ENCODE data around the gene OTUD7B. TPM values are rescaled to one million over a fixed set of nuclear protein-coding genes. Genes with fewer than 3 reads are reported as not detected.

Gene OTUD7B
- total and polyA plus RNA-seq, 9 of the 15 experiments (the other 6 are each of a cell fraction or from before 2014, with no cell fraction given): 0.96 to 18.8 (median 7.4) TPM

DNA sequence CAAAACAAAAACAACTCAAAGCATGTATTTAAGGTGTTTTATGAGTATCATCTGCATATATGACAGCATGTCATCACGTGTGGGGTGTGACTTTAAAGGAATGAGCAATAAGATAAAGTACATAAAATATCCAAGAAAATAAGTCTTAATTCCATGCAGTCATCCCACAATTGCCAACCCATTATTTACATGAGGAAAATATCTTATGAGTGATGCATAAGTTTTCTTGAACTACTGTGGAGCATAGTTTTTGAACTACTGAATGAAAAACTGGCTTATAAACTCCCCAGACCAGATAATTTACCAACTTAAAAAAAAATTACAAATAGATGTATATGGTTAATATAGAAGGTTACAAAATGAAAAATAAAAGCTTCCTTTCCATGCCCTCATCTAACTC is 44.1 kb downstream of the OTUD7B start:
- Histone ChIP-seq H3K9ac (ENCODE audit: insufficient read depth in 1 of 2, low read depth in 2 of 2, low read length in 2 of 2) (no peak overlapping the region), H3K9me1 (ENCODE audit: control insufficient read depth, insufficient read depth, low read length) (no peaks in the 10 kb centered on the region), H3K79me2 (ENCODE audit: control insufficient read depth, insufficient read depth, low read length) (no peaks in the 10 kb centered on the region; the same call in 2 of the 3 replicates), H3K36me3 (ENCODE audit: control insufficient read depth, insufficient read depth, low read length) (peaks cover 79% of the 10 kb centered on the region), H2AFZ (ENCODE audit: low read depth, low read length) (no peak overlapping the region), H3K4me2 (ENCODE audit: insufficient read depth, low read length) (no peak overlapping the region), H3K9me3 (replicated peaks; ENCODE audit: control insufficient read depth, insufficient read depth, low read depth, low read length) (no peaks in the 10 kb centered on the region), H3K4me3 (no peak overlapping the region), H3K27ac (ENCODE audit: extremely low read depth, low read depth, low read length) (no peak overlapping the region), H4K20me1 (replicated peaks; ENCODE audit: control insufficient read depth, insufficient read depth, low read length) (no peaks in the 10 kb centered on the region), H3K27me3 (ENCODE audit: control insufficient read depth in 2 of 2, insufficient read depth in 2 of 2, low read length in 2 of 2) (no peaks in the 10 kb centered on the region), H3K4me1 (replicated peaks in 1 of 2; ENCODE audit: control insufficient read depth in 2 of 2, insufficient read depth in 2 of 2, low read length in 2 of 2) (no peaks in the 10 kb centered on the region)
- 88% methylated on average over 1 of the region's 1 CpG for WGBS (ENCODE audit: insufficient coverage, low coverage, missing lambda C conversion rate)
- DNase-seq (ENCODE audit: extremely low read depth in 1 of 4, low spot score in 3 of 4): no peak
- in situ Hi-C loops (cut with MboI) (loop anchor here (5.0 kb wide), 1 partner anchor 81 kb away; no protein-coding TSS in a partner anchor), intact Hi-C loops (cut with micrococcal nuclease) (no loop called here)
- no TSS peak for BruUV-seq (replicated peaks)
- POLR2A ChIA-PET: interaction anchor here (0.9 to 1.3 kb wide), 2 partner anchors 21 to 42 kb away, joined by 3 read pairs; no protein-coding TSS in a partner anchor
- CTCF ChIA-PET (ENCODE audit: low intra/inter-chr PET ratio): no interaction called here
- no peak for ATAC-seq
- FAIRE-seq: no peak
- no peak for TF ChIP-seq TAF9B (IDR thresholded peaks at IDR 0.05; ENCODE audit: partially characterized antibody)
- no peak for TF ChIP-seq YBX1 (IDR thresholded peaks at IDR 0.05)
- TF ChIP-seq ZNF431 (CRISPR knock-in tag; IDR thresholded peaks at IDR 0.05): no peak
- no peak for TF ChIP-seq GABPB2 (CRISPR knock-in tag; conservative IDR thresholded peaks at IDR 0.05)
- TF ChIP-seq HBP1 (CRISPR knock-in tag; IDR thresholded peaks at IDR 0.05): no peak
- TF ChIP-seq ZNF778 (CRISPR knock-in tag; IDR thresholded peaks at IDR 0.05): no peak
- TF ChIP-seq SIRT6 (IDR thresholded peaks at IDR 0.05; ENCODE audit: low read depth, low read length): no peak
- no peak for TF ChIP-seq ZZZ3 (IDR thresholded peaks at IDR 0.05)
- TF ChIP-seq PRMT5 (CRISPR knock-in tag; IDR thresholded peaks at IDR 0.05): no peak
- TF ChIP-seq ZNF696 (CRISPR knock-in tag; conservative IDR thresholded peaks at IDR 0.05): no peak
- no peak for TF ChIP-seq HSF4 (CRISPR knock-in tag; IDR thresholded peaks at IDR 0.05; ENCODE audit: borderline replicate concordance)
- no peak for TF ChIP-seq SIN3A (IDR thresholded peaks at IDR 0.05; ENCODE audit: borderline replicate concordance in 2 of 2, control insufficient read depth in 1 of 2, low read depth in 2 of 2, low read length in 2 of 2)
- no peak for TF ChIP-seq CBX5 (IDR thresholded peaks at IDR 0.05; ENCODE audit: borderline replicate concordance, low read depth)

Data from K562 (cell line).